Hematopoietic multipotent progenitor cell treated with erythropoietin and hydrocortisone succinate and interleukin-3 and kit ligand, for 8 days (in vitro differentiated cells): ENCODE measurements around the gene FADS3.

Source experiments
- DNase-seq: peaks from one replicate; pipeline ENCODE4 v3.0.0-alpha.2; 2015

The FADS3 gene

DNA sequence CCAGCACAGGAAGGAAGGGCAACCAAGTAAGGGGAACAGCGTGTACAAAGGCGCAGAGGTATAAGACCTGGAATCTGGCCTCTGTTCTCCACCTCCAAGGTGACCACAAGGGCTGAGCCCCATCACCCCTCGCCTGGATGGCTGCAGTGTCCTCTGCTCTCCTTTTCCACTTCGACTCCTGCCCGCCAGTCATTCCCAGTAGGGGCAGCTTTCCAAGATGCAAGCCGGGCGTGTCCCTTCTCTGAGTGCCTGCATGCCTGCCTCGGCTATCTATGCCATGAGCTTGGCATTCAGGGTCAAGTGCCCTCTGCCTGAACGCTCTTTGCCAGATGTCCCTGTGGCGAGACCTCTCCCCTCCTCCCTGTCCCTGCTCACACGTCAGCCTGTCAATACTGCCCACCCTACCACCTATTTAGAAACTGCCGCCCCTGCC, 17.0 kb downstream of the FADS3 start:
- DNase-seq, result no peak

DNA sequence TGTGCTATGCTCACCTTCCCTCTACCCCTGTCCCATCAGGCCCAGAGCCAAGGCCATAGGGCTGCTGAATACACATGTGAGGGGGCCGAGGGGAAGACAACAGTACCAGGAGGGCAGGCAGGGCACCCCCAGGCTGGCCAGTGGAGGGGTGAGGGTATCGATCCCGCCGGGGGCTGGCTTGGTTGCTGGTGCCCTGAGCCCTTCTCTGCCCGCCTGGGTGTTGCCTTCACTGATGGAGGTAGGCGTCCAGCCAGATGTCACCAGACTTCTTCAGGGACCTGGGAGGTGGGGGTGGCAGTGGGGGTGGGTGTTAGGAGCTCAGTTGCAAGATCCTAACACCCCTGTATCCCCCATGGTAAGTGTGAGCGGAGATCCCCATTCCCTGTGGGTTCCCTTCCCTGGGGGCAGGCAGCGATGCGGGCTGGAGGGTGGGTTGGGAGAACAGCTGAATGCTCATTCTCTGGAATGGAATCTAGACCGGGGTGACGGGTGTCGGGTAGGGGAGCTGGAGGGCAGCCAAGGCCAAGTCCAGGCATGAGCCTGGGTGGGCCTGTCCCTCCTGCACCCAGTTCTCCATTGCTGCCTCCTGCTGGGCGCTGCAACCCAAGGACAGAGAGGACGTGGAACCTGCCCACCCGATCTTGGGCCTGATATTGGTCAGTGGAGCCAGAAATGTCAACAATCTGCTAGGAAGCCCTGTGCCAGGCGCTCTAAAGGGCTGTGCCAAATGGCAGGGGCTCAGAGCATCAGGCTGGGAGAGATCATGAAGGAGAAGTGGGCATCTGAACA, 17.6 kb downstream of the FADS3 start:
- DNase-seq, result no peak

DNA sequence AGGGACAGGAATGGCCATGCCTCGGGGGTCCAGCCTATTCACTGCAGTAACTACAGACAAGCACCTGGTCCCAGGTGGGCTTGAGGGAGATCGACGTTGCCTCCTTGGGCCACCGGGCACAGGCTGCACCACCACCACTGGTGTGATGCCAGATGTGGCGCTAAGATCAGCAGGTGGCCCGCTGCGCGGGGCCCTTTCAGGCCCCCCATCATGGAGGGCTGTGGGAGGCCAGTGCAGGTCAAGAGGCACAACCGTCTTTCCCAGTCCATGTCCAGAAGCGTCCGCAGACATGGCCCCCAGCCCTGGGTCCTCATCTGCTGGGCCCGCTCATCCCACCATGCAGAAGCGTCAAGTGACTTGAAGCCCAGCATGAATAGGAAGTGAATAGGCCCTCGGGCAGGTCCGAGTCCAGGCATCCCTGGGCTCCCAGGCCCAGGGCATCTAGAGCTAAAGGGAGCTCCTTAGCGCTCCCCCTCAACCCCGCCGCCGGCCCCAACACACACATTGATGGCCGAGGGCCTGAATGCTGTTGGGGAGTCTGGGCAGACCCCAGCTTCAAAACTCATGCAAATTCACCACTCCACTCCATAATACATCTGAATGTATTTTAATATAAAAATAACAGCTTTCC, 18.3 kb downstream of the FADS3 start:
- DNase-seq, result no peak

DNA sequence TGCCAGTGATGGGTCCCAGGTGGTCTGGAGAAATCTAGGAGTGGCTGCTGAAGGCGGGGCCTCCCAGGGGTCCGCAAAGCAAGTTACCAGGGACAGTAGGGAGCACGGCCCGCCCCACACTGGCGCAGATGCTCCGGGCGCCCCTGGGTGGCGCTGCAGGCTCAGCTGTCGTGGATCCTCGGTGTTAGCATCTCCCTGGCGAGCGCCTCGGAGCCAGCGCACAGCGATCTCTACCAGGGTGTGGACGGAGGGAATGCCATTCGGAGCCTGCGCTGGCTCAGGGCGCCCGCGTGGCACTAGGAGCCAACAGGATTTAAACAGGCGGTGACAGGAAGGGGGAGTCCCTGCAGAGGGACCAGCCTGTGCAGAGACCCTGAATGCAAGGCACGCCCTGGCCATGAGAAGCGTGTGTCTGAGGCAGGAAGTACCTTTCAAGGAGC, 20.2 kb downstream of the FADS3 start:
- DNase-seq, result peak; percentile 86

DNA sequence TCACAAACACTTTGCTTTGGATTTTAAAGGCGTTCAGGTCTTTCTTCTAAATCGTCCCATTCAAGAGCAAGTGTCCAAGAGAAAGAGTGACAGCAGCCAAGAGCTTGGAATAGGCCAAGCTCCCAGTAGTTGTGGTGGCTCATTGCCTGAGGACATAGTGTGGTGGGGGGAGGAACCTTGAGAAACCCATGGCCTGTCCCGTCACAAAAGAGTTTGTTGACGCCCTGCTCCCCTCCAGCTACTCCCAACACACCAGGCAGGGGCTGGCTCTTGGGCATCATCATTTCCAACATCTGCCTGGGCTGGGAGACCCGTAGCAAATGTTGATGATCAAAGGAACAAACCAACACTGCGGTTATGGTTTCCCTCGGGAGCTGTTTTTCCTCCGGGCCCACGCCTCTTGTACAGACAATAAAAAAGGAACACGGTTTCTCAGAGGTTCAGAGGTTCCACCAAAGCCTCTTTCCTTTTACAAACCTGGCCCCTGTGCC, 20.8 kb downstream of the FADS3 start:
- DNase-seq, result peak; percentile 55

DNA sequence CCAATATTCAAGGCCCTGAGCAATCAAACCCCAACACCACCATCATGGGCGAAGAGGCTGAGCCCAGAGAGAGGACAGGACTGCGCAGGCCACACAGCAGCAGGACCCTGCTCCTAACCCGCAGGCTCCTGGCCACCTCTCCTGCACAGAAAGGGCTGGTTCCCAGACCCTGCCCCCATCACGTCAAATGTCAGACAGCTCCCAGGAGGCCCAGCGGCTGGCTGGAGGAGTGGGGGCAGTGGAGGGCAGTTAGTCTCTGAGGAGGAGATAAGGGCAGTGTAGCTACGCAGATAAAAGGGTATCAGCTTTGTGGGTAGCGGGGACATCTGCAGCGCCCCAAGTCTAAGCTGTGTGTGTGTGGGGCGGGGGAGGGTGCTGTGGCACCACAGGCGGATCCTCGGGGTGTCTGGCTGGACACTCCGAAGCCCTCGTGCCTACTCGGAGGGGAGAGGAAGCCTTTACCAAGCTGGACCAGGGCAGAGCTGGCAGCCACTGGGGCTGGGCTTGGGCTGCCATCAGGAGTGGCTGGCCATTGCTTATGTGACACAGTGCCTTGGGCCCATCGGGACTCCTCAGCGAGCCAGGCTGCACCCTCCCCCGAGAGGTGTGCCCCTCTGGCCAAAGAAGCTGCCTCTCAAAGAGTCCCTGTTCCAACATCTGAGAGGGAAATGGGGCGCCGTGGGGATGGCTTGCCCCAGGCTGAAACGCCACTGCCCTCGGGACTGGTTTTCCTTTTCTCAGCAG, 21.5 kb downstream of the FADS3 start:
- DNase-seq, result peak; percentile 97

DNA sequence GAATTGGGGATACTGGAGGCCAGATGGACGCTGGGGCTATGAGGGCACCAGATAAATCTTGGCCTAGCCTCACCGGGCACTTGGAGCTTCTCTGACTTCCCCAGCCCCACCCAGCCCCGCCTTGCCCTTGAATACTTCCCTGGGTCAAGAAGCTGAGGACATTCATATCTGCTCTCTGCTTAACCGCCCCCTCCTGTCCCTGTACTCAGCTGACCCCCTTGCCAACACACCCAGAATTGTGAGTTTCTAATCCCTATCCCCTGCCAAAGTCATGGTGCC, 22.0 kb downstream of the FADS3 start:
- no peak for DNase-seq

DNA sequence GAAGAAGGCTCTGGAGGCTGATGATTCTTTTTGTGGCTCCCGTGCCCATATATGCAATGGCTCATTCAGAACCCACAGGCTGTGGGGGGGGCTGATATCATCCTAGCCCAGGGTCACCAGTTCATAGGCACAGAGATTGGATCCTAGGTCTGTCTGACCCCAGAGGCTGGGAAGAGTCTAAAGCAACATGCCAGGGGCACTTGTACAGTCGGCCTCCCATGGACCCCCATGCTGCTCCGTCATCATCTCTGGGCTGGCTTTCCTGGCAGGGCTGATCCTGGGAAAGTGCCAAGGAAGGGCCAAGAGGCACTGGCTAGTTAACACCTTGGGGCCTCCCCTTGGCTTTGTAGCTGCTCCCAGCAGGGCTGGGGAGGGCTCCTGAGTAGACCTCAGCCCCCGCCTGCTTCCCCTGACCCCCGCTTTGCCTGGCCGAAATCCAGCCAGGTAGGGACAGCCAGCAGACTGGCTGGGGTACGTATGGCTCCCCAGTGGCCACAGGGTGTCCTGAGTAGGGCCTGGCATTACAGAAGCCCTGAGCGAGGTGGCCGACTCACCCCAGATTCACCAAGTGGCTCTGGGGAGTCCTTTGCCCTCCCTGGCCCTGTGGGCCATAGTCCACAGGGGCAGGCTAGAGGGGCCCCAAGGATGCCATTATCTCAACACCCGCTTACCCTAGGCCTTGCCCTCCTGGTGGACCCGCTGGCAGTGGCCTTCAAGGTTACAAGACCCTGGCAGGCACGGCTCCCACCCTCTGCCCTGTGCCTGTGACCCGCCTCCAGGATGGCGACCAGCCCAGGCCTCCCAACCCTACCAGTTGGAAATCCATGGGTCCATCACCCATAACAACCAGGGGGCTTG, 22.5 kb downstream of the FADS3 start:
- peak; percentile 65 for DNase-seq

DNA sequence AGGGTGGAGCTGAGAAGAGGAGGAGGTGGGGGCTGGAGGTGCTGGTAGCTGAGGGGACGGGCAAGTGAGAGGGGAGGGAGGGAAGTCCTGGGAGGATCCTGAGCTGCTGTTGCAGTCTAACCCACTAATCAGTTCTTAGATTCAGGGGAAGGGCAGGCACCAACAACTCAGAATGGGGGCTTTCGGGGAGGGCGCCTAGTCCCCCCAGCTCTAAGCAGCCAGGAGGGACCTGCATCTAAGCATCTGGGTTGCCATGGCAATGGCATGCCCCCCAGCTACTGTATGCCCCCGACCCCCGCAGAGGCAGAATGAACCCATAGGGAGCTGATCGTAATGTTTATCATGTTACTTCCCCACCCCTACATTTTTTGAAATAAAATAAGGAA, 24.4 kb downstream of the FADS3 start:
- DNase-seq, result no peak

DNA sequence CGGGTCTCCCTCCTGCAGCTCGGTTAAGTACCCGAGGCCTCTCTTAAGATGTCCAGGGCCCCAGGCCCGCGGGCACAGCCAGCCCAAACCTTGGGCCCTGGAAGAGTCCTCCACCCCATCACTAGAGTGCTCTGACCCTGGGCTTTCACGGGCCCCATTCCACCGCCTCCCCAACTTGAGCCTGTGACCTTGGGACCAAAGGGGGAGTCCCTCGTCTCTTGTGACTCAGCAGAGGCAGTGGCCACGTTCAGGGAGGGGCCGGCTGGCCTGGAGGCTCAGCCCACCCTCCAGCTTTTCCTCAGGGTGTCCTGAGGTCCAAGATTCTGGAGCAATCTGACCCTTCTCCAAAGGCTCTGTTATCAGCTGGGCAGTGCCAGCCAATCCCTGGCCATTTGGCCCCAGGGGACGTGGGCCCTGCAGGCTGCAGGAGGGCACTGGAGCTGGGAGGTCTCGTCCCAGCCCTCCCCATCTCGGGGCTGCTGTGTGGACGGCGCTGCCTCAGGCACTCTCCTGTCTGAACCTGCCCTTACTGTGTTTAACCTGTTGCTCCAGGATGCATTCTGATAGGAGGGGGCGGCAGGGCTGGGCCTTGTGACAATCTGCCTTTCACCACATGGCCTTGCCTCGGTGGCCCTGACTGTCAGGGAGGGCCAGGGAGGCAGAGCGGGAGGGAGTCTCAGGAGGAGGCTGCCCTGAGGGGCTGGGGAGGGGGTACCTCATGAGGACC, 25.0 kb downstream of the FADS3 start:
- DNase-seq, result no peak

DNA sequence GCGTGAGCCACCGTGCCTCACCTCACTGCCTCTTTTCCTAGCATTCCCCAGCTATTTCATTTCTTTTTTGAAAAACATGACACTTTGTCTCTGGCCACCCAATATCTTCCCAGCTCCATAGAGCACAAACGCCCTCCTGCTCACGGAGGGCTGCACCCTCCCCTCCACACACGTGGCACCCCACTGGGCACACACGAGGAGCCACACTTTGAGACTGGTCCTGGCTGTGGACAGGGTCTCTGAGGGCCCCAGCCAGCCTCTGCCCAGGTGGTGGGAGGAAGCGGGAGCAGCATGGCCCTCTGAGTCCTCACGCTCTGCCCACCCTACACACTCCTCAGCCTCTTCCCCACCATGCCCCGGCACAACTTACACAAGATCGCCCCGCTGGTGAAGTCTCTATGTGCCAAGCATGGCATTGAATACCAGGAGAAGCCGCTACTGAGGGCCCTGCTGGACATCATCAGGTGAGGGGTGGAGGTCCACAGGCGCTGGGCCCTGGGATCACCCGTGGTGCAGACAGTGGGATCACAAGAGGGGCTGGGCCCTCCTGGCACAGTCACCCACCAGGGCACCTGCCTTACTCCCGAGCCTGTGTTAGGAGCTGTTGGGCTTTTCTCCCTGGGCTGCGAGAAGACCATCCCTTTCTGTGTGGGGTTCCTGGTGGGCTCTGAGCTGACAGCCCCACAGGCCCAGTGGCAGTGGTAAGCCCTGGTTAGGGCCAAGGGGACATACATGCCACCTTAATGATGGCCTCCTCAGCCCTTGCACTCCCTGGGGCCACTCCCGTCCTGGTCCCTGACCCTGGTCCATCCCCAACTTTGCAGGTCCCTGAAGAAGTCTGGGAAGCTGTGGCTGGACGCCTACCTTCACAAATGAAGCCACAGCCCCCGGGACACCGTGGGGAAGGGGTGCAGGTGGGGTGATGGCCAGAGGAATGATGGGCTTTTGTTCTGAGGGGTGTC, 26.2 kb downstream of the FADS3 start:
- no peak for DNase-seq

DNA sequence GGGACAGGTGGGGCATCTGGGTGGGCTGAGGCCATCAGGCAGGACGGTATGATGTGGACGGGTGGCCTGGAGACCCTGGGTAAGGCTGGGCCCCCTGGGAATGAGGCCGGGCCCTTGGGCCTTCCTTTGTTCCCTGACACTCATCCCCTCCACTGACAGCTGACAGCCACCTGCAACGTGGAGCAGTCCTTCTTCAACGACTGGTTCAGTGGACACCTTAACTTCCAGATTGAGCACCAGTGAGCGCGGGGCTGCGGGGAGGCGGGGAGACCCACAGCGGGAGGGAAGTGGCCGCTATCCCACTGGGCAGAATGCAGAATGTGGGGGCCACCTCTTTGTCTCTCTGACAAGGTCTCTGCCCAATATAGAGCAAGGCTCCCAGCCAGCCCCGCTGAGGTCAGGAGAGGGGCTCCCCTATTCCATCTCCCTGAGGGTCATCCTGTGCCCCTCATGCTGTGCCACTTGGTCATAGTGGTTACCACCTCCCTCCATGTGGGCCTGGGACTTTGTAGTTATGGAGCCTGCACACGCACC, 27.7 kb downstream of the FADS3 start:
- no peak for DNase-seq

DNA sequence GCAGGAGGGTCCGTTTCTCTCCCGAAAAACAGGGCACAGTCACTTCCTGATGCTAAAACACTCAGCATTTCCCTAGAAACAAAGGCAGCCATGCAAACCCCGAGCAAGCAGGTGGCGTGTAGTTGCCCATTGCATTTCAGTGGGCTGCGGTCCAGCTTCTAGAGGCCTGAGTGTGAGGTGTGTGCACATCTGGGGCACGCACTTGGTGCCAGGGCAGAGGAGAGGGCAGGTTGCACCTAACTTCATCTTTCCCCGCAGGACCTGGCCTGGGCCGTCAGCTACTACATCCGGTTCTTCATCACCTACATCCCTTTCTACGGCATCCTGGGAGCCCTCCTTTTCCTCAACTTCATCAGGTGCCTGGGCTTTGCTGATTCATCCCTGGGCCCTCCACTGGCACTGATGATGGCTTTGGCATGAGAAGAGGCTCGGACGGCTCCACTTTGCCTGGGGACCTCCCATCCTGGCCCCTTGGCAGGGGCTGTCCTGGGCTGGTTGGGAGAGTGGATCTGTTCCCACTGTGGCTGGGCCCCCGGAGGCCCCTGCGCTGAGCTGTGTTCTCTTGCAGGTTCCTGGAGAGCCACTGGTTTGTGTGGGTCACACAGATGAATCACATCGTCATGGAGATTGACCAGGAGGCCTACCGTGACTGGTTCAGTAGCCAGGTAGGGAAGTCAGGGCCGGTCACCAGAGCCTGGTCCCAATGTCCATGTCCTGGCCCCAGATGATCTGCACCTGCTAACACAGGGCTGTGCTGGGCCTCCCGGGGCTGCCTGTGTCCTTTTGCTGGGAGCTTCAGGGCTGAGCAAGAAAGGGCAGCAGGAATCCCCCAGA, 28.4 kb downstream of the FADS3 start:
- DNase-seq, result no peak

DNA sequence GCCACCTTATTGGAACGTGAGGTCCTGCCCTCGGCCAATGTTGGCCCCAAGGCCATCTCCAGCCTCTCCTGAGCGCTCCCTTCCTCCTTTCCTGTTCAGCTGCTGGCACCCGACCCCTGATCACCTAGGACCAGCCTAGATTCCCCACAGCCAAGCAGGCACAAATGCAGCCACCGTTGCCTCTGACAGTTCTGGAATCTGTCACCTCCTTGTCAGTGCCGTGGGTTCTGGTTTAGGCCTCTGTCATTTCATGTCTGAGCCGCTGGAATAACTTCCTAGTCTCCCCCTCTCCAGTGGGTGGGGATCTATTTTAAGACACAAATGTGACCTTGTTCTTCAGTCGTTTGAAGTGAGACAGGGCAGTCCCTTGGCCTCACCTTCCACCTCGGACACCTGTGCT, 29.7 kb downstream of the FADS3 start:
- DNase-seq, result no peak

DNA sequence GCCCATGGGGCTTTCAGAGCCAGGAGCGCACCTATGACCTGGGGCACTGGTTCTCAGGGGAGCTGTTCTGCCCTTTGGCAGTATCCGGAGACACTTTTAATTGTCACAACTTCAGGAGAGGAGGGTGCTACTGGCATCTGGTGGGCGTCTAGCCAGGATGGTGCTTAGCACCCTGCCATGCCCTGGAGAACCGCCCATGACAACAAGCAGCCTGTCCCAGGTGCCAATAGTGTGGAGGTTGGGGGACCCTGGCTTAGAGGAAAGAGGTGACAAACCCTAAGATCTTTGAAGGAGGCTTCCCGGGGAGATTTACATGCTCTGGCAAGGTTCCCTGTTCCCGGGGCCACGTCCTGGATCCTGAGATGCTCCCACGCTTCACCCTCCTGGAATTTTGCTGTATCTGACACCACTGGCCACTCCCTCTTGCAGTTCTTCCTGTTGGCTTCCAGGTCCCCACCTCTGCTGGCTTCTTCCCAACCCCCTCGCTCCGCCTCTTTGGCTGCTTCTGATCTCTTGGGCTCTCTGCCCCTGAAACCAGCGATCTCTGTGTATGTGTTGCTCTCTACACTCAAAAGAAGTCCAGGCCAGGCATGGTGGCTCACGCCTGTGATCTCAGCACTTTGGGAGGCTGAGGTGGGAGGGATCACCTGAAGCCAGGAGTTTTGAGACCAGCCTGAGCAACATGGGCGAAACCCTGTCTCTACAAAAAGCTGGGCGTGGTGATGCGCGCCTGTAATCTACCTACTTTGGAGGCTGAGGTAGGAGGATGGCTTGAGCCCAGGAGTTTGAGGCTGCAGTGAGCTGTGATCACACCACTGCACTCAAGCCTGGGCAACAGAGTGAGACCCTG, 31.1 kb downstream of the FADS3 start:
- DNase-seq, result peak; percentile 63

DNA sequence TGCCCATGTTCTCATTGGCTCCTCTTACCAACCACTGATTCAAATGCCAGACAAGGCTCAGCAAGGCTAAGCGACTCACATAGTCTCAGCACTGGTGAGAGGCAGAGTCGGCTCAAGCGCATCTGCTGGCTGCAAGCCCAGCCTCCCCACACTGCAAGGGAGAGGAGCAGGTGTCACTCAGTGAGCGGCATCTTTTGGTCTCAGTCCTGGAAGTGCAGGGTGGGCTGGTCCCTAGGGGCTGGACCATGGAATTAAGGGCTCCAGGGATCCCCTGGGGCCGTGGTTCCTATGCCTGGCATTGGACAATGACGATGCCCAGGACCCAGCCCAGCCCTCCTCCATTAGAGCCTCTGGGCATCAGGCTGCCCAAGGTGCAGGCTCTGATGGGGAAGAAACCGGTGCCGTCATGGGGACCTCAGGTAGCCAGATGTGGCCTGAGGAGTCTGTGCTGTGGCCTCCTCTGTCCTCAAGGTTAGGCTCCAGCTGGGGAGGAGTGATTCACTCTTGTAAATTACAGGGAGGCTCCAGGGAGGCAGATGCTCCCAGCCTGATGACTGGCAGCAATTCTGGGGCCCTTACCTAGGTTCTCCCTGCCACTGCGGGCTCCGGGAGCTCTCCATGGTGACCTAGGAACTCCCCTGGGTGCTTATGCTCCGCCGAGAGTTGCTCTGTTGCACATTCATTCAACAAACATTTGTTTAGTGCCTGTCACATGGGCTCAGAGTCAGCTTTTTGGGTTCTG, 35.2 kb downstream of the FADS3 start:
- DNase-seq, result peak; percentile 48

DNA sequence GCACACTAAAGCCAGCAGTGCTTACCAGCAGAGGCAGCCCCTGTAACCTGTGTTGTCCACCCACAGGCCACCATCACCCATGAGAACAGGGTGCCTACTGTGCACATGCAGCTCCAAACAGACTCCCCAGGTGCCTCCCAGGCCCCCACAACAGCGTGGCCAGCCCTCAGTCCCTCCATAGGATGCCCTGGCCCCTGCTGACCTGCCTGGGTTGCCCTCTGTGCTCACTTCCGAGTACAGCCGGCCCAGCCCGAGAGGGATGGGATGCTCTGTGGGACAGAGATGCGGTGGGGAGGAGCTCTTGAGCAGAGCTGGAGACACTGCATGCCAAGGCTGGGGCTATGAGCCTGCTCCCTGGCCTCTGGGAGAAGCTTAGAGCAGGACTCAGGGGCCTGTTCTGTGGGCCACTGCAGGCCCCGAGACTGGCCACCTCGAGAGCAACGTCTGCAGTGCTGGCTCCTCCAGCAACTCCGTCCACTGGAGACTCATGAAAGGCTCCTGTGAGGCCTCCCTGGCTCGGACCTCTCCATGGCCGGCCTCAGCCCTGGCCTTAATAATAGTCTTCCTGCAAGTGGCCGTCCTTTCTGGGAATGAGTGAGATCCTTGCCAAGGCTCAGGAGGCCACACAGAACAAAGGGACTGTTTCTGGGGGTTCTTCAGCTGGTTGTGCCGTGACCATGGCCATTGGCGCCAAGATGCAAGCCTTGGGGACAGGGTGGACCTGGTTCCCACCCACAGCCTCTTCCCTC, 36.2 kb downstream of the FADS3 start:
- DNase-seq, result no peak
